WTC11 (cell line): ENCODE measurements around the gene CFAP299. TPM values are rescaled to one million over a fixed set of nuclear protein-coding genes. Genes with fewer than 3 reads are reported as not detected.

Experiments used
- ATAC-seq: fragments of 200-7000 bp; cut with Tn5 transposase; 2 replicates; pipeline ENCODE4 v1.10.0; 2021; ENCODE audit warnings: mild to moderate bottlenecking, moderate library complexity
- CTCF ChIA-PET: fragments of 300-600 bp; sonication (Branson Sonifier 250); formaldehyde crosslinking; loops from one replicate; lab custom pipeline; 2021; ENCODE audit warnings: antibody characterized with exemption; lab: Charles Lee
- POLR2A ChIA-PET: fragments of 350-600 bp; sonication (Branson Sonifier 250); formaldehyde crosslinking; loops from one replicate; lab custom pipeline; 2021; ENCODE audit warnings: antibody characterized with exemption; lab: Charles Lee
- DNase-seq: peaks from one replicate; pipeline ENCODE4 v3.0.0; 2021; ENCODE audit warnings: low spot score
- H3K27ac Mint-ChIP-seq: 2 replicates; pipeline ENCODE4 v1.8.0; 2021; ENCODE audit warnings: mixed read lengths
- H3K27me3 Mint-ChIP-seq: 2 replicates; pipeline ENCODE4 v1.8.0; 2021; ENCODE audit warnings: low read depth, mild to moderate bottlenecking, moderate library complexity, mixed read lengths
- H3K36me3 Mint-ChIP-seq: 2 replicates; pipeline ENCODE4 v1.8.0; 2021; ENCODE audit warnings: mixed read lengths
- H3K4me1 Mint-ChIP-seq: 2 replicates; pipeline ENCODE4 v1.8.0; 2022; ENCODE audit warnings: mixed read lengths
- H3K4me3 Mint-ChIP-seq: 2 replicates; pipeline ENCODE4 v1.8.0; 2021; ENCODE audit warnings: mild to moderate bottlenecking, moderate library complexity, mixed read lengths
- H3K9me3 Mint-ChIP-seq: 2 replicates; pipeline ENCODE4 v1.8.0; 2021; ENCODE audit warnings: mixed read lengths
- AR ChIP-seq: fragments of 250-450 bp; sonication (Bioruptor Pico); IDR thresholded peaks from 2 replicates; pipeline ENCODE4 v1.9.0; 2021; ENCODE audit warnings: mild to moderate bottlenecking
- ARID4B ChIP-seq: sonication (generic); formaldehyde crosslinking; IDR thresholded peaks from 2 replicates; pipeline ENCODE4 v1.8.0; 2023; ENCODE audit warnings: missing genetic modification reagents, mild to moderate bottlenecking, borderline replicate concordance
- ATF2 ChIP-seq: sonication (generic); formaldehyde crosslinking; IDR thresholded peaks from 2 replicates; pipeline ENCODE4 v1.8.1; 2022; ENCODE audit warnings: low read depth, missing genetic modification reagents, borderline replicate concordance
- ATF6 ChIP-seq: sonication (generic); formaldehyde crosslinking; IDR thresholded peaks from 2 replicates; pipeline ENCODE4 v1.8.1; 2023; ENCODE audit warnings: mild to moderate bottlenecking, missing genetic modification reagents
- CDX4 ChIP-seq: fragments of 250-450 bp; sonication (Bioruptor Pico); IDR thresholded peaks from 2 replicates; pipeline ENCODE4 v1.9.0; 2021; ENCODE audit warnings: moderate library complexity, mild to moderate bottlenecking, inconsistent platforms, borderline replicate concordance
- EMX1 ChIP-seq: fragments of 250-450 bp; sonication (Bioruptor Pico); IDR thresholded peaks from 2 replicates; pipeline ENCODE4 v1.8.0; 2021; ENCODE audit warnings: mild to moderate bottlenecking
- GRHL2 ChIP-seq: fragments of 250-450 bp; sonication (Bioruptor Pico); IDR thresholded peaks from 2 replicates; pipeline ENCODE4 v1.8.0; 2022; ENCODE audit warnings: mild to moderate bottlenecking, moderate library complexity; ENCODE audit not compliant: insufficient replicate concordance, severe bottlenecking
- IRF1 ChIP-seq: sonication (generic); formaldehyde crosslinking; IDR thresholded peaks from 2 replicates; pipeline ENCODE4 v1.8.0; 2023; ENCODE audit warnings: missing genetic modification reagents
- JUN ChIP-seq: sonication (generic); formaldehyde crosslinking; IDR thresholded peaks from 2 replicates; pipeline ENCODE4 v1.8.0; 2023; ENCODE audit warnings: mild to moderate bottlenecking, missing genetic modification reagents
- NFYB ChIP-seq: sonication (generic); formaldehyde crosslinking; conservative IDR thresholded peaks from 2 replicates; pipeline ENCODE4 v1.8.0; 2022; ENCODE audit warnings: low read depth, missing genetic modification reagents
- NR2C2 ChIP-seq: sonication (generic); formaldehyde crosslinking; IDR thresholded peaks from 2 replicates; pipeline ENCODE4 v1.8.0; 2022; ENCODE audit warnings: mild to moderate bottlenecking, missing genetic modification reagents
- PRRX2 ChIP-seq: fragments of 250-450 bp; sonication (Bioruptor Pico); IDR thresholded peaks from 2 replicates; pipeline ENCODE4 v1.8.0; 2021; ENCODE audit warnings: mild to moderate bottlenecking
- SOX15 ChIP-seq: fragments of 250-450 bp; sonication (Bioruptor Pico); IDR thresholded peaks from 2 replicates; pipeline ENCODE4 v1.9.0; 2021; ENCODE audit warnings: mild to moderate bottlenecking
- TEAD1 ChIP-seq: sonication (generic); formaldehyde crosslinking; IDR thresholded peaks from 2 replicates; pipeline ENCODE4 v1.8.0; 2022; ENCODE audit warnings: mild to moderate bottlenecking, missing genetic modification reagents
- ZNF219 ChIP-seq: sonication (generic); formaldehyde crosslinking; IDR thresholded peaks from 2 replicates; pipeline ENCODE4 v1.8.0; 2023; ENCODE audit warnings: missing genetic modification reagents, mild to moderate bottlenecking, borderline replicate concordance
- ZNF232 ChIP-seq: sonication (generic); formaldehyde crosslinking; IDR thresholded peaks from 2 replicates; pipeline ENCODE4 v1.8.0; 2022; ENCODE audit warnings: mild to moderate bottlenecking, missing genetic modification reagents
- total RNA-seq: library from RNA; stranded (reverse); gene quantifications from 3 replicates; pipeline ENCODE4 v1.2.3, GENCODE V29; 2021

The CFAP299 gene
- total RNA-seq, 1 experiment from 2014 or later: not detected

GRCh38 chr4:80489798-80490197 lies 154.3 kb downstream of the CFAP299 start:
- Mint-ChIP-seq H3K9me3 (peaks cover 19% of the 10 kb centered on the region), H3K36me3 (peaks cover 13% of the 10 kb centered on the region), H3K27ac (no peak overlapping the region), H3K4me3 (no peak overlapping the region), H3K4me1 (peaks cover 29% of the 10 kb centered on the region), H3K27me3 (no peaks in the 10 kb centered on the region)
- TF ChIP-seq PRRX2 (CRISPR knock-in tag) (no peak), IRF1 (CRISPR knock-in tag) (no peak), ZNF232 (no peak), NFYB (CRISPR knock-in tag) (no peak), ARID4B (CRISPR knock-in tag) (no peak), ZNF219 (CRISPR knock-in tag) (no peak)
- DNase-seq (no peak), ATAC-seq (no peak)
- ChIA-PET CTCF (interaction anchor here (1.4 kb wide), 1 partner anchor 127 kb away, joined by 3 read pairs; no protein-coding TSS in a partner anchor), POLR2A (no interaction called here)

GRCh38 chr4:80492761-80493160 lies 157.2 kb downstream of the CFAP299 start:
- Mint-ChIP-seq H3K9me3 (peaks cover 42% of the 10 kb centered on the region), H3K27me3 (no peaks in the 10 kb centered on the region), H3K27ac (peak overlapping the region; percentile 61; the same call in 1 of the 2 replicates), H3K4me1 (peaks cover 24% of the 10 kb centered on the region), H3K36me3 (peaks cover 36% of the 10 kb centered on the region), H3K4me3 (no peak overlapping the region)
- ATAC-seq (peak; percentile 32), DNase-seq (no peak)
- POLR2A ChIA-PET: no interaction called here
- CTCF ChIA-PET: no interaction called here
- TF ChIP-seq NR2C2 (CRISPR knock-in tag): no peak
- no peak for TF ChIP-seq SOX15
- no peak for TF ChIP-seq ATF2 (CRISPR knock-in tag)
- TF ChIP-seq EMX1 (CRISPR knock-in tag): no peak

- peaks cover 47% of the 10 kb centered on the region for H3K36me3 Mint-ChIP-seq
- CTCF ChIA-PET: no interaction called here
- peak; percentile 90 for ATAC-seq
- peaks cover 24% of the 10 kb centered on the region for H3K4me1 Mint-ChIP-seq
- H3K27ac Mint-ChIP-seq: peak overlapping the region; percentile 26; the same call in 1 of the 2 replicates
- peak; percentile 35; the same call in 1 of the 2 replicates for TF ChIP-seq TEAD1 (CRISPR knock-in tag)
- no peak for TF ChIP-seq JUN (CRISPR knock-in tag)
- TF ChIP-seq, all 79 proteins: peak for 1
- H3K4me3 Mint-ChIP-seq: no peak overlapping the region
- H3K27me3 Mint-ChIP-seq: no peaks in the 10 kb centered on the region
- POLR2A ChIA-PET: interaction anchor here (0.6 kb wide), 1 partner anchor 693 kb away, joined by 3 read pairs; no protein-coding TSS in a partner anchor
- H3K9me3 Mint-ChIP-seq: peaks cover 53% of the 10 kb centered on the region
- DNase-seq: no peak
These were observed 160.3 kb downstream of the CFAP299 start for GRCh38 chr4:80495865-80496264.

- Mint-ChIP-seq H3K4me1 (peaks cover 11% of the 10 kb centered on the region), H3K4me3 (no peak overlapping the region), H3K27ac (no peak overlapping the region), H3K36me3 (peaks cover 42% of the 10 kb centered on the region), H3K27me3 (no peaks in the 10 kb centered on the region), H3K9me3 (peaks cover 44% of the 10 kb centered on the region)
- no peak for ATAC-seq
- POLR2A ChIA-PET: no interaction called here
- no peak for DNase-seq
- CTCF ChIA-PET: no interaction called here
- TF ChIP-seq ZNF232 (no peak), GRHL2 (CRISPR knock-in tag) (no peak), ATF6 (CRISPR knock-in tag) (no peak), CDX4 (CRISPR knock-in tag) (no peak), AR (no peak)
These were observed 163.2 kb downstream of the CFAP299 start for GRCh38 chr4:80498725-80499124.
